Measurements from ENCODE around the gene CLASP1. TPM values are rescaled to one million over a fixed set of nuclear protein-coding genes. Genes with fewer than 3 reads are reported as not detected.

The CLASP1 gene
- total and polyA plus RNA-seq, 2 donors (not counting 3 experiments of a cell fraction or from before 2014, with no cell fraction given): 10.0 to 57.9 TPM

GRCh38 chr2:121587131-121587530 lies 62.1 kb downstream of the CLASP1 start:
- Histone ChIP-seq H3K9me1 (replicated peaks; ENCODE audit: control insufficient read depth, extremely low read depth, insufficient read depth, low read length) (no peaks in the 10 kb centered on the region), H3K4me1 (ENCODE audit: control insufficient read depth, extremely low read depth, insufficient read depth, low read length) (no peaks in the 10 kb centered on the region), H3K27ac (ENCODE audit: insufficient read depth, low read depth, low read length) (no peak overlapping the region), H4K20me1 (replicated peaks; ENCODE audit: control insufficient read depth, extremely low read depth, insufficient read depth, low read length) (peaks cover 3% of the 10 kb centered on the region), H3K9me3 (replicated peaks; ENCODE audit: control insufficient read depth, insufficient read depth, low read length) (no peaks in the 10 kb centered on the region), H3K4me3 (replicated peaks in 1 of 3; ENCODE audit: insufficient read depth in 1 of 3, low read depth in 1 of 3, low read length in 3 of 3) (no peak overlapping the region), H3K9ac (replicated peaks; ENCODE audit: extremely low read depth, insufficient read depth, low read length) (no peak overlapping the region), H3K27me3 (ENCODE audit: control insufficient read depth in 2 of 2, insufficient read depth in 2 of 2, low read length in 2 of 2) (no peaks in the 10 kb centered on the region), H3K4me2 (ENCODE audit: insufficient read depth, low read length) (no peak overlapping the region), H3K36me3 (ENCODE audit: control insufficient read depth in 2 of 2, extremely low read depth in 1 of 2, insufficient read depth in 2 of 2, low read length in 2 of 2) (no peaks in the 10 kb centered on the region), H2AFZ (ENCODE audit: low read depth, low read length) (no peak overlapping the region), H3K79me2 (ENCODE audit: control insufficient read depth, insufficient read depth, low read length) (peaks cover 17% of the 10 kb centered on the region)
- dilution Hi-C loops (cut with MboI; ENCODE audit: extremely low pct_ligation_motif_present, low sequenced_read_pairs) (no loop called here), intact Hi-C loops (cut with micrococcal nuclease) (no loop called here)
- BruUV-seq (replicated peaks): no TSS peak
- ChIA-PET POLR2A (no interaction called here), CTCF (interaction anchor here (0.9 to 1.3 kb wide), 3 partner anchors 10 to 61 kb away, joined by 3 to 4 read pairs (median 3); no protein-coding TSS in a partner anchor)
- no peak for TF ChIP-seq POLR2AphosphoS5 (IDR thresholded peaks at IDR 0.05; ENCODE audit: insufficient read depth, low read depth, low read length)
- TF ChIP-seq POLR2A (IDR thresholded peaks at IDR 0.05; ENCODE audit: low read depth, low read length): no peak
- no peak for TF ChIP-seq EZH2 (IDR thresholded peaks at IDR 0.05; ENCODE audit: borderline replicate concordance, low read depth, low read length, severe bottlenecking)
- TF ChIP-seq MYC (IDR thresholded peaks at IDR 0.05; ENCODE audit: low read depth, low read length): no peak
- TF ChIP-seq CTCF (IDR thresholded peaks at IDR 0.05; ENCODE audit: extremely low read depth in 1 of 2, insufficient read depth in 1 of 2, low read depth in 1 of 2, low read length in 2 of 2): no peak
- TF ChIP-seq JUN (IDR thresholded peaks at IDR 0.05; ENCODE audit: borderline replicate concordance, insufficient read depth, insufficient read length, low read depth): no peak
- no peak for TF ChIP-seq FOS (IDR thresholded peaks at IDR 0.05; ENCODE audit: borderline replicate concordance, insufficient read depth, low read length)
- TF ChIP-seq, protein P1, sequence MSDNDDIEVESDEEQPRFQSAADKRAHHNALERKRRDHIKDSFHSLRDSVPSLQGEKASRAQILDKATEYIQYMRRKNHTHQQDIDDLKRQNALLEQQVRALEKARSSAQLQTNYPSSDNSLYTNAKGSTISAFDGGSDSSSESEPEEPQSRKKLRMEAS (IDR thresholded peaks at IDR 0.05; ENCODE audit: insufficient read depth, insufficient read length): no peak
- no peak for TF ChIP-seq GATA2 (IDR thresholded peaks at IDR 0.05; ENCODE audit: insufficient read depth, insufficient read length, low read depth, low read length)
- DNase-seq (ENCODE audit: low read depth, low spot score): no peak
- FAIRE-seq: no peak

All from endothelial cell of umbilical vein (primary cell).